HG02588 (cell line): ENCODE measurements around the gene VDAC2.
"Not testable (repeated sequence)": the region's sequence is repeated elsewhere in the genome, so short reads cannot be mapped to it uniquely, and the experiment has no call there.

Source experiments
- ATAC-seq: cut with Tn5 transposase; IDR thresholded peaks from one replicate; pipeline ENCODE4 v1.9.1; 2021; ENCODE audit warnings: mild to moderate bottlenecking, moderate library complexity; ENCODE audit not compliant: unreplicated experiment

The VDAC2 gene

DNA sequence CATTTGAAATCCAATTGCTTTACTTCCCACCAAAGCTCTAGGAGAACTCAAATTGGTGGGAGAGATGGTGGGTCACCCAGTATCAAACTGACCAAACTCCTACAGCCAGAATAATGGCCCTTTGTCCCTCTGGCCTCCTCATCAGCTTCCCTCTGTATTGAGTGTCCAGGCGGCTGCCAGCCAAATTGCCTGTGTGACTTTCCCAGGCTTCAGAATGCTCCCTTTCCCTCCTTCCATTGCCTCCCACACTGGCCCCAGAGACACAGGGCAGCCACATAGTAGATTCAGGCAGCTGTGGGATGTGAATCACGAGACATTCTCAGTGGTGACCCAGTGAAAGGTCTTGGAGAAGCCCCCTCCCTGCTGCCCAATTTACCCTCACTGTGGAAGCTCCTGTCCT lies 12.7 kb upstream of the VDAC2 start:
- no peak for ATAC-seq

DNA sequence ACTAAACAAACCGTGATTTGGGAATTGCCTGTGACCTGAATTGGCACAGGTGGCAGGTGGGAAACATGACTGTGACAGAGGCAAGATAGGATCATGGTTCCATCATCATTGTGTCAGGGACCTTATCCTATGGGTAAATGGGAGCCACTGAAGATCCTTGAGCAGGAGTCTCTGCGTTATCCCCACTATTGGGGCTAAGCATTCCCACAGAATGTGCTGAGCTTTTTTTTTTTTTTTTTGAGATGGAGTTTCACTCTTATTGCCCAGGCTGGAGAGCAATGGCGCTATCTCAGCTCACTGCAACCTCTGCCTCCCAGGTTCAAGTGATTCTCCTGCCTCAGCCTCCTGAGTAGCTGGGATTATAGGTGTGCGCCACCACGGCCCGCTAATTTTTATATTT lies 10.6 kb upstream of the VDAC2 start:
- not testable (repeated sequence) for ATAC-seq

DNA sequence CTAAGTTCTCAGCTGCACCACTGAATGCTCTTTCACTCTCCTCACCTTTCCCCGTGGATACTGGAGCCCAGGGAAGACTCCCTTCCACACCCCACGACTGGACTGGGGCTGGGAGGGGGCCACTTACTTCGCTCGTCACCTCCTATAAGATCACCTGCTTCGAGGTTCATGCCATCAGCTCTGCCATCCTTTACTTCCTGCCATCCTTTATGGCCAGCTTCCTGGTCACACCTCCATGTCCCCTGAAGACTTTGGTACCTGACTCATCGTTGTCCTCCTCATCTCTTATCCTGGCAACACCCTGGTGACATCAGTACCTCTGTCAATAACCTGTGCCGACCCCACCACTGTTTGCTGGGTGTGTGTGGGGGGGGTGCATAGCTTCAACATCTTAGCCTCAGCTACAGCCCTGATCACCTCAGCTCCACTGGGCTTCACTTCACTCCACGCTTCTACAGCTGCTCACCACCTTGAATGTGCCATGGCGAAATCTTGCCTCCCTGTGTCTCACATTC lies 8.7 kb upstream of the VDAC2 start:
- no peak for ATAC-seq

DNA sequence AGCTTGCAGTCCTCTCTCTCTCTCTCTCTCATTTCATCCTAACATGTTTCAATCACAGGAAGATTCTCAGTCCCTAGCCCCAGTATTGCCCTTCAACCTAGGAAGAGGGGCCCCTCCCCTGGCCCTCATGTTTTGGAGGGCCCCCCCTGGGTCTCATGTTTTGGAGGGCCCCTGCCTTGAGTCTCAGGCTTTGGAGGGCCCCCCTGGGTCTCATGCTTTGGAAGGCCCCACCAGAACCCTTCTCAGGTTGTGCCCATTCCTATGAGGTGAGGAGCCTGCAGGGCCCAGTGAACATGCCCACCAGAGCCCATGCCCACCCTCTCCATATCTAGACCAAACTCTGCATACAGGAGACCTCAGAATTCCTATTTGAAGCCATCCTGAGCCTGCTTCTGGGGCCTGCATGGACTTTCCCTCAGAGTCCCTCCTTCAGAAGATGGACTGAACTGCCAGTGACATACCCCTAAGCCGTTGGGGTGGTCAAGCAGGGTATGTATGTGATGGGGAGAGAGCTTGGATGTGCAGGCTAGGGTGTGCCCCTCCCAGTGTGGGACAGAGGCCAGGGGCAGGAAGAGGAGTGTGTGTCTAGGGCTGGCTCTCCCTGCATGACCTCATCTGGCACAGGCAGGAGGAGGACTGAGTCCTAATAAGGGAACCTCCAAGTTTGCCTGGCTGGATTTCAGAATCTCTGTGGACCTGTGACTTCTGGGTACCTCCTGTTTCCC lies 8.1 kb upstream of the VDAC2 start:
- ATAC-seq: no peak

DNA sequence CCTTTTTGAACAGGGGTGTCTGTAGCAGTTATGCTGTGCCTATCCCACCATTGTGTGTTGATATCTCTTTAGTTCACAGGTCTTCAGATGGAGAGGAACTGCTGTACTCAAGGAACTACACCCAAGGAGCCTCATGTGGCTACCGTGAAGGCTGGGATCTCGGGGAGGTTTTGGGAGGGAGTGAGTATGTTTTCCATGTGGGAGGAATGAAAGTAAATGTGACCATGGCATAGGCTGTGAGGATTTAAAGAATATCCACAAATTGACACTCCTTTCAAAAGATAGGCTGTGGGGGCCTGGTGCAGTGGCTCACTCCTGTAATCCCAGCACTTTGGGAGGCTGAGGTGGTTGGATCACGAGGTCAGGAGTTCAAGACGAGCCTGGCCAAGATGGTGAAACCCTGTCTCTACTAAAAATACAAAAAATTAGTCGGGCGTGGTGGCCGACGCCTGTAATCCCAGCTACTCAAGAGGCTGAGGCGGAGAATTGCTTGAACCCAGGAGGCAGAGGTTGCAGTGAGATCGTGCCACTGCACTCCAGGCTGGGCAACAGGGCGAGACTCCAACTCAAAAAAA lies 7.5 kb upstream of the VDAC2 start:
- ATAC-seq: not testable (repeated sequence)

DNA sequence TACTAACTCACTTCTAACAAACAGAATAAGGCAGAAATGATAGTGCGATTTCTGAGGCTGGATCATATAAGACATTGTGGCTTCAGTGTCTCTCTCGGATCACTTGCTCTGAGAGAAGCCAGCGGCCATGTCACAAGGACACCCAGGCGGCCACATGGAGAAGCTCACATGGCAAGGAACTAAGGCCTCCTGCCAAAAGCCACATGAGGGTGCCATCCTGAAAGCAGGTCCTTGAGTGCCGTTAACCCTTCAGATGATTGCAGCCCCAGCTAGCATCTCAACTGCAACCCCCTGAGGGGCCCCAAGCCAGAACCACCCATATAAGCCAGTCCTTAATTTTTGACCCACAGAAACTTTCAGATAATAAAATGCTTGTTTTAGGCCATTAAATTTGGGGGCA lies 6.9 kb upstream of the VDAC2 start:
- ATAC-seq: no peak

DNA sequence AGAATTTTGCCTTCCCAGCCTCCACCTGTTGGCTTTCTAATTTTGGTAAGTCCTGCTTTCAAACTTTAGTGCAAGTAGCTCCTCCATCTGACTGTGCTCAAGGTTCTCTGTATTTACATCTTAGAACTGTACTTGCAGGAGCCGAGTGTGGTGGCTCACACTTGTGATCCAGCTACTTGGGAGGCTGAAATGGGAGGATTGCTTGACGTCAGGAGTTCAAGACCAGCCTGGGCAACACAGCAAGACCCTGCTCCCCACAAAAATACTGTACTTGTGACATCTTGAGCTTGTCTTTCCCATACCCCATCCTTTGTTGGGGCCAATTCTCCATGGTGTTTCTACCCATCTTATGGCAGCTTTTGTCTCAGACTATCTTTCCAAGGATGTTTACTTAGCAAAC lies 4.7 kb upstream of the VDAC2 start:
- ATAC-seq: no peak

DNA sequence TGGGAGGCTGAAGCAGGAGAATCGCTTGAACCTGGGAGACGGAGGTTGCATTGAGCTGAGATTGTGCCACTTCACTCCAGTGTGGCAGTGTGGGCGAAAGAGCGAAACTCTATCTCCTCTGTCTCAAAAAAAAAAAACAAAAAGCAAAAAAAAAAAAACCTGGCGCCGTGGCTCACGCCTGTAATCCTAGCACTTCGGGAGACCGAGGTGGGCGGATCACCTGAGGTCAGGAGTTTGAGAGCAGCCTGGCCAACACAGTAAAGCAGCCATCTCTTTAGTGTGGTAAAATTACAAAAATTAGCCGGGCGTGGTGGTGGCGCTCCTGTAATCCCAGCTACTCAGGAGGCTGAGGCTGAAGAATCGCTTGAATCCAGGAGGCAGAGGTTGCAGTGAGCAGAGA lies 4.0 kb upstream of the VDAC2 start:
- ATAC-seq: not testable (repeated sequence)

DNA sequence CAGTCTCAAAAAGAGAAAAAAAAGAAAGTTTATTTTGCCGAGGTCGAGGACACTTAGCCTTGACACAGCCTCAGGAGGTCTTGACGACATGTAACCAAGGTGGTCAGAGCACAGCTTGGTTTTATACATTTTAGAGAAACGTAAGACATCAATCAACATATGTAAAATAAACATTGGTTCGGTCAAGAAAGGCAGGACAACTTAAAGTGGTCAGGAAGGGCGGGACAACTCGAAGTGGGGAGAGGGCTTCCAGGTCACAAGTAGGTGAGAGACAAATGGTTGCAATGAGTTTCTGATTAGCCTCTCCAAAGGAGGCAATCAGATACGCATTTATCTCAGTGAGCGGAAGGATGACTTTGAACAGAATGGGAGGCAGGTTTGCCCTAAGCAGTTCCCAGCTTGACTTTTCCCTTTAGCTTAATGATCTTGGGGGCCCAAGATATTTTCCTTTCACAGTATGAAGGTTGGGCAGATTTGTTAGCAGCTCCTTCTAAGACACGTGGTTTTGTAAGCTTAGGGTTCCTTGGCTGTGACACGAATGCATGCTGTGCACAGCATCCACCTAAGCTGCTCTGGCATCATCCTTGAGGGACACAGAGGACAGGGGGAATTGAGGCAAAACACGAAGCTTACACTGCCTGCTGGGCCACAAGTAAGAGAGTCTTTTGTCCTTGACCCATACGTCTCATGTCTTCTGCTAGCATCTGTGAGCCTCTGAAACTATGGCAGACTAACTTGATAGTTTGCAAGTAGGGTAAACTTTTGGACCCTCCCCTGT lies 3.3 kb upstream of the VDAC2 start:
- no peak for ATAC-seq

DNA sequence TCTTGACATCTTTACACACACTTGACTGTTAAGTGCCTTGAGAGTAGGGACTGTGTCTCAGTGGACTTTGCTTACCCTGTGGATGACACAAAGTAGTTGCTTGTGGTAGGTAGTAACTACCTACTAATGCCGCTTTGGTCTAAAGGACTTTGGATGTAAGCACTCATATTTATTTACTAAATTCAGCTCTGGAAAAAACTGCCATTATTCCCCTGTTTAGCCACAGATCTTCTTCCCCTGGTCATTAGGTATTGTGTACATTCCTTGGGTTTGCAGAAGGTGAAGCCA lies 2.8 kb upstream of the VDAC2 start:
- no peak for ATAC-seq

DNA sequence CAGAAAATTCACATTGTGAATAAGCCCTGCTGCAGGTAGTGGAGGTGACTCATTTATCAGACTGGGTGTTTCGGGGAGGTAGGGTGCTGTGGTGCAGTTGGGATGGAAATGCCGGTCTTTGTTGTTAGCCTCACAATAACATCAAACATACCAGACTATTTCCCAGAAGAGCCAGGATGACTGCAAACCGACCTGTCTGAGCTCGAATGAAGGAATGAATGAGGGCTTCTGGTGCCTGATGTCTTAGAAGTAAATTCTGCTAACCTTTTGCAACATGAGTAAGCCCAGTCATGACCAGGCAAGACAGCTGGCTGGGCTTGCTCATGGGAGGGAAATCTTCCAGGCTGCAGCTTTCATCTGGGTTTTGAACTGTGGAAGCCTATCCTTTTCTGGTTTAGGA lies 2.4 kb upstream of the VDAC2 start:
- ATAC-seq: no peak

DNA sequence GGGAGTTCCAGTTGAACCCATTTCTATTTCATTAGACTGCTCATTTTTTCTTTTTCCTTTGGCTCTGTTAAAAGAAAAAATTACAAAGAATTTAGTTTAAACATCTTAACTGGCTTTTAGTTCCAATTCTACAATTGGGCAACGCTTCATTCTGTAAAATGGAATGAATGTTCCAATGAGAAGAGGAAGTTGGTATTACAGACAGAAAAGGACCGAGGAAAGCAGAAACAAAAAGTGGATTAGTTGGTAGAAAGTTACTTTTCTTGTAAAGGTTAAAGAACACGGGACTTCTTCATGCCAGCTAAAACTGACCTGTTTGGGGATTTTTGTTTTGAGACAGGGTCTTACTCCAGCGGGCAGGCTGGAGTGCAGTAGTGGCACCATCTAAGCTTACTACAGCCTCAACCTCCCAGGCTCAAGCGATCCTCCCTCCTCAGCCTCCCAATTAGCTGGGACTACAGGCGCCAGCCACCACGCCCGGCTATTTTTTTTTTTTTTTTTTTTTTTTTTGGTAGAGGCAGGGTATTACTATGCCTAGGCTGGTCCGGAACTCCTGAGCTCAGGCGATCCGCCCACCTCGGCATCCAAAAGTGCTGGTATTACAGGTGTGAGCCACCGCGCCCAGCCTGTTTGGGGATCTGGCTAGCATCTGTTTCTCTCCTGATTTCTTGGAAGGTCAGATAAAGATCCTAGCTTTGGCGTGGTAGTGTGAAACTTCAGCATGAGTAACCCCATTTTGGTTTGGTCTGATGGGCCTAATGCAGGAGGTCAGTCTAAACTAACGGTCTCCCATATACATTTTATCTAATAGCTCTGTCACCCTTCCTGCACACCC lies 1.3 kb upstream of the VDAC2 start:
- no peak for ATAC-seq

DNA sequence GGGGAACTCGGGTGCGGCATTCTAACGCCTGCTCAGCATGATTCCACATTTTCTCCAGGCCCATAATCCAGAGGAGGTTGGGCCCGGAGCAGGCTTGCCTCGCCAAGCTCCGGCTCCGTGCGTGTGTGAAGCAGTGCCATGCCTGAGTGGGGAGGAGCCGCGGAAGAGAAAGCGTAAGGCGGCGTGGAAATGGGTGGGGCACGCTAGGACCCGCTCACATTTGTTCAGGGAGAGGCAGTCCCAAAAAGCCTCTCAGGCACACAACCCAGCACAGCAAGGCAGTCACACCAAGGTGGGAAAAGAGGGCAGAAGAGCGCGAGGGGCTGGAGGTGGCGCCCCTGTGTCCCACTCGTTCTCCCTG lies 695 bp upstream of the VDAC2 start:
- peak; percentile 53 for ATAC-seq

DNA sequence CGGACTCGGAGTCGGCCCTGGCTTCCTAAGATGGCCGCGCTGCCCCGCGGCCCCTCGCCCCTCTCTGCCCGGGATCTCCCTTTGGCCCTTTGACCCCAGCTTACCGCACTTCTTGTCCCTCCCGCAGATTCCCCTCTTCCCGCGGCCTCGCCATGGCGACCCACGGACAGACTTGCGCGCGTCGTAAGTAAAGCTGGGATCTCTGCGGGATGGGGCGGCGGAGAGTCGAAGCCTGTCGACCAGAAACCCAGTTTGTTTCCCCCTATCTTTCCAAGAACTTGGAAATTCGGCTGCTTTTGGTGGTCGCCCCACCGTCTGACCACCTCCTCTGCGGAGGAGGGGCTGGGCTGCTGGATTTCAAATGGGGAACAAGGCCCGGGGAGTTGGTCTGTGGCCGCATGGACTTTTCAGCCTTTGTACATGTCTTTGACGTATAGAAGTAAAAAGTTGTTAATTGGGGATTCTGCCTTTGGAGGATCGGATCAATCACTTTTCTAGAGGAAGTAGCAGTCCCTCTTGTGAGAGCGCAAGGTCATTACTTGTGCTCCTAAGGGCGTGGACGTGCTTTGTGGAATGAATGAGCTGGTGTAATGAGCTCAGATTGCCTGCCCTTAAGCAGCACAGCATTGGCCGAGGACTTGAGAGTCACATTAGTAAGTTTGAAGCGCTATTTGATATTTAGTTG lies 553 bp downstream of the VDAC2 start:
- ATAC-seq: no peak

DNA sequence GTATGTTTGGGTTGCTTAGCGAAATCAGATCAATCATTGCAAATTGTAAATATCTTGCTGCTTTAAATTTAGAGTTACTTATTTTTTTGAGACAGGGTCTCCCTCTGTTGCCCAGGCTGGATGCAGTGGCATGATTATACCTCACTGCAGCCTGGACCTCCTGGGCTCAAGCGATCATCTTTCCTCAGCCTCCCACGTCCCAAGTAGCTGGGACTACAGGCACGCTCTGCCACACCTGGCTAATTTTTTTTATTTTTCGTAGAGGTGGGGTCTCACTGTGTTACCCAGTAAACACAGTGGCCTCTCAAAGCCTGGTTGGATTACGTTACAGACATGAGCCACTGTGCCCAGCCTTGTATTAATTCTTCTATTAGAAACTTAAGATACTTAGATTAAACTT lies 1.7 kb downstream of the VDAC2 start:
- no peak for ATAC-seq

DNA sequence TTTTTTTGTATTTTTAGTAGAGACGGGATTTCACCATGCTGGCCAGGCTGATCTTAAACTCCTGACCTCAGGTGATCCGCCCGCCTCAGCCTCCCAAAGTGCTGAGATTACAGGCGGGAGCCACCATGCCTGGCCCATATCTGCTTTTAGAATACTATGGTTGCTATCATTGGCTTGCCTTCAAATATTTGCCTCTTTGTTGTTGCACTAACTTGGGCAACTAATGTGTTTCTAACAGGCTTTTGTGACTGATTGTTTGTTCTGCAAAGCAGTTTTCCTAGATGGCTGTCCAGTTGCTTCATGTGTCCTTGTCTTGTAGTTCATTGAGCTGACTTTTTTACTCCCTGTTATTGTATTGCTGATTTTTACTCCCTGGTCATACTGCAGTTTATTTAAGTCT lies 9.7 kb downstream of the VDAC2 start:
- no peak for ATAC-seq

DNA sequence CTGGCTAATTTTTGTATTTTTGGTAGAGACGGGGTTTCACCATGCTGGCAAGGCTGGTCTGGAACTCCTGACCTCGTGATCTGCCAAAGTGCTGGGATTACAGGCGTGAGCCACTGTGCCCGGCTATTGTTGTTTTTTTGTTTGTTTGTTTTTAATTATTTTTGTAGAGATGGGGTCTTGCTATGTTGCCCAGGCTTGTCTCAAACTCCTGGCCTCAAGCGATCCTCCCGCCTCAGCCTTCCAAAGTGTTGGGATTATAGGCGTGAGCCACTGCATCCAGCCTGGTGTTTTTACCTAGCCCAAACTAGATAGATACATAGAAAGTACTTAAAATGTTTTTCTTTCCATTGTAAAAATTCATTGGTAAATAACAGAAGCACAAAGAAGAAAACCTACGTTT lies 10.9 kb downstream of the VDAC2 start:
- ATAC-seq: not testable (repeated sequence)

DNA sequence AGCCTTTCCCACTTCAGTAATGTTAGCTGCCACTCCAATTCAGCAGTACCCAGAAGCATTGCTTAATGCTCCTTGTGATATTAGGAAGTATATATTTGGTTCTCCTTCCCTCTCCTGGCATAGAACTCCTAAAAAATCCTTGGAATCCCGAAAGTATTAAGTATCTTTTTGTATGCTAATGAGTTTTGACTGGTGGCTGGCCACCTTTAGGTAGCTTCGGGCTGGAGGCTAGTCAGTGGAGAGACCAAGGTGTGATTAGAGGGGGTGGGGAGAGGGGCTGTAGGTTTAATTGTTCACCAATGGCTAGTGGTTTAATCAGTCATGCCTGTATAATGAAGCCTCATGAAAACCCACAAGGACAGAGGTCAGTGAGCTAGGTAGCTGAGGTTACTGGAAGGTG lies 12.9 kb downstream of the VDAC2 start:
- no peak for ATAC-seq

DNA sequence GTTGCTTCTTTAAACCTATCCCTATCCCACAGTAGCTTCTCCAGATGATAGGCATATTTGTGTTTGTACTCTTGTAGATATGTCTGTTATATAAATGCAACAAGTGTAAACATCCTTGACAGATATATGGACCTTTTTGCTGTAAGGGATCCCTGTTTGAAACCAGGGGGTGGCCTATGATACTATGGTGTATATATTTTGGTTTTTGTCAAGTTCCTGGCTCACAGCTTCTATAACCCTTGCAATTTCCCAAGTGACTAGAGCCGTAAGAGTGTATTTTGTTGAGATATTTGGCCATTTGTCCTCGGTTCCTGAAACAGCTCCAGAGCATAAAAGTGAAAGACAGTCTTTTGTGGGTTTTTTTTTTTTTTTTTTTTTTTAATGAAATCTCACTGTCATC lies 15.5 kb downstream of the VDAC2 start:
- ATAC-seq: no peak

DNA sequence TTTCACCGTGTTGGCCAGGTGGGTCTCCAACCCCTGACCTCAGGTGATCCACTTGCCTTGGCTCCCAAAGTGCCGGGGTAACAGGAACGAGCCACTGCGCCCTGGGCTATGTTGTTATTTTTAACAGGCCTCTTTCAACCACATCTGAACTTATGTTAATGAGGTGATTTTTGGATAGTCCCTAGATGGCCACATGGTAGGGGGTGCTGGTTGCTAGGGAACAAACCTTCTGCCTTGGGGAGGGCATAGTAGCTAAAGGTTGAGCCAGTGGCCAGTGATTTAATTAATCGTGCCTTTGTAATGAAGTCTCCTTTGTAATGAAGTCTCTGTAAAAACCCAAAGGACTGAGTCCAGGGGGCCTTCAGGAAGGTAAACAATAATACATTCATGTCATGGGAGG lies 16.1 kb downstream of the VDAC2 start:
- ATAC-seq: no peak

DNA sequence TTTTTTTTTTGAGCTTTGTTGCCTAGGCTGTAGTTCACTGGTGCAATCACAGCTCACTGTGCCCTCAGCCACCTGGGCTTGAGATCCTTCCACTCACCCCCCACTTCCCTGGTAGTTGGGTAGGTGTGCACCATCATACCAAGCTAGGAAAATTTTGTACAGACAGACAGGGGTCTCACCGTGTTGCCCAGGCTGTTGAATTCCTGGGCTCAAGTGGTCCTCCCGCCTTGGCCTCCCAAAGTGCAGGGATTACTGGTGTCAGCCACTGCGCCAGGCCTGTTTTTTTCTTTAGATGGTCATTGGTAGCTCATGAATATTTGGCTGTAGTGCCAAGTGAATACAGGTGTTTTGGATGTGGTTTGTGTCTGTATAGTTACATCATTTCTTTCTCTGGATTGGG lies 17.7 kb downstream of the VDAC2 start:
- ATAC-seq: no peak
